ENCODE measurements around the gene NUDT5.
A peak's percentile ranks its signal among the peaks of the same experiment; 100 is the strongest.

The NUDT5 gene

DNA sequence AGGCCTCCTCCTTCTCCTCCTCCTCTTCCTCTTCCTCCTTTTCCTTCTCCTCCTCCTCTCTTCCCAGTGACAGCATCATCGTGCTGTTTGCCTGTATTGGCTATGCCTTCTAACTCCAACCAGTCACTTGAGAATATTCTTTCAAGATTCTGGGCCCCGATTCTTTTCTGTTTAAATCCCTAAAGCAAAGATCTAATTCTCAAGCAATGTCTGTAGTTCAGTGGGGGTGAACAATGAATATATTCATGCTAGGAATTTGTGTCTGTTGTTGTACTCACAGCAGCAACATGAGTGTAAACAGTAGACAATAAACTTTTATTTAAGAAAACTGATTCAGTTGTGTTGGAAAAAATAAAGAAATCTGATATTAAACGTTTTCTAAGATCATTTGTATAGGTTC lies 30.7 kb downstream of the NUDT5 start:
- DNase-seq (ENCODE audit: low read depth, low spot score), result no peak

GRCh38 chr10:12164085-12164484 lies 31.6 kb downstream of the NUDT5 start:
- no peak for DNase-seq (ENCODE audit: low read depth, low spot score)

GRCh38 chr10:12162927-12163326 lies 32.8 kb downstream of the NUDT5 start:
- DNase-seq (ENCODE audit: low read depth, low spot score), result no peak

GRCh38 chr10:12160664-12161063 lies 35.0 kb downstream of the NUDT5 start:
- no peak for DNase-seq (ENCODE audit: low read depth, low spot score)

GRCh38 chr10:12158111-12158510 lies 37.6 kb downstream of the NUDT5 start:
- DNase-seq (ENCODE audit: low read depth, low spot score), result no peak

GRCh38 chr10:12156367-12157123 lies 39.1 kb downstream of the NUDT5 start:
- no peak for DNase-seq (ENCODE audit: low read depth, low spot score)

- no peak for DNase-seq (ENCODE audit: low read depth, low spot score)
Measured at GRCh38 chr10:12154516-12154915, 41.2 kb downstream of the NUDT5 start.

GRCh38 chr10:12150163-12150562 lies 45.5 kb downstream of the NUDT5 start:
- no peak for DNase-seq (ENCODE audit: low read depth, low spot score)

DNA sequence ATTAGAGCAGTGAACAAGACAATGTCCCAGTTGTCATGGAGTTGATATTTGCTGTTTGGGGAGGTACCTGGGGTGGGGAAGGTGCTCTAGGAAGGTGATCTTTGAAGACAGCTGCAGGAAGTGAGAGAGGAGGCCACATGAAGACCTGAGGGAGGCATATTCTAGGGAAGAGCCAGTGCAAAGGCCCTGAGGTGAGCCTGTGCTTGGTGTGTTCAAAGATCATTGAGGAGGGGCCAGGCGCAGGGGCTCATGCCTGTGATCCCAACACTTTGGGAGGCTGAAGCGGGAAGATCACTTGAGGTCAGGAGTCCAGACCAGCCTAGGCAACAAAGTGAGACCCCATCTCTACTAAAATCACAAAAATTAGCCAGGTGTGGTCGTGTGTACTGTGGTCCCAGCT lies 51.2 kb downstream of the NUDT5 start:
- no peak for DNase-seq (ENCODE audit: low read depth, low spot score)

GRCh38 chr10:12140038-12140437 lies 55.7 kb downstream of the NUDT5 start:
- no peak for DNase-seq (ENCODE audit: low read depth, low spot score)

GRCh38 chr10:12135631-12136030 lies 60.1 kb downstream of the NUDT5 start:
- no peak for DNase-seq (ENCODE audit: low read depth, low spot score)

GRCh38 chr10:12130237-12130872 lies 65.3 kb downstream of the NUDT5 start:
- no peak for DNase-seq (ENCODE audit: low read depth, low spot score)

DNA sequence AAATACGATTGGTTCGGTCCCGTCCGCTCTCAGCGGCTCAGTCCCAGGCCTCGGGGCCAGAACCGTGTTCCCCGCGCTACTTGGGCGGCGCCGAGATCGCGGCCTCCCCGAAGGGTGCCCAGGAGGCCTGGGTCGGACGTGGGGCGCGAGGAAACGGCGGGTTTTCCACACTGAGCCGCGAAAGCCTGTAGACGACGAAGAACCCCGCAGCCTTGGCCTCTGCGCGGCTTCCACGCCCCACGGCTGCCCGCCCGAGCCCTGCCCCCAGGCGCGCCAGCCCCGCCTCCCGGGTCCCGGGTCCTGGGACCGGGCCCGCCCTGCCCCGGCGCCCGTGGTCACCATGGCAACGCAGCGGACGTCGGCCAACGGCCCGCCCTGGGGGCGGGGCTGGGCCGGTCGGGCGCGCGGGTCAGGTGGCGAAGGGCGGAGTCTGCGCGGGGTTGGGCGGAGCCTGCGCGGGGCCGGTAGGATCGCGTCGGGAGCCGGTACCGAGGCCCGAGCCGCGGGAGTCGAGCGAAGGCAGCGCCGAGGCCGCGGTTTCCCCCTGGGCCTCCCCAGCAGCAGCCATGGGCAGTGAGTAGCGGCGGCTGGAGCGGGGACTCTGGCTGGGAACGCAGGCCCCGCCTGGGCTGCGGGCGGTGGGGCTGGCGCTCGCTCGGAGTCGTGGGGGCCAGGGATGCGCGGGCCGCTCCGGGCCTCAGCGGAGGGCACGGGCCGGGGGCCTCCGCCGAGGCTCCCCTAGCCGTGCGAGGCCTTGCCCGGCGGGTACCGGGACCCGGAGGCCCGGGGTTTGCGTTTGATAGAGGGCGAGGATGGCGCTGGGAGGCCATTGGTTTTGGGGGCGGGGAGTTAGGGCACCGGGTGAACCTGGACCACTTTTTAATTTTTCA lies 66.2 kb downstream of the NUDT5 start, which contains the start of gene SEC61A2:
TSS of gene SEC61A2 (plus strand) at position 456 of the 890 bp plus-strand sequence. CDS start at position 567, 111 bp downstream.
- DNase-seq (ENCODE audit: low read depth, low spot score), result peak; percentile 93

- no peak for DNase-seq (ENCODE audit: low read depth, low spot score)
Measured at GRCh38 chr10:12121673-12122072, 74.0 kb downstream of the NUDT5 start.

All from activated naive CD8-positive, alpha-beta T cell treated with anti-CD3 and anti-CD28 coated beads, Interleukin-2, amount 50 U/mL, for 16 hours (primary cell).